ENCODE results near the gene BTBD9.

DNA sequence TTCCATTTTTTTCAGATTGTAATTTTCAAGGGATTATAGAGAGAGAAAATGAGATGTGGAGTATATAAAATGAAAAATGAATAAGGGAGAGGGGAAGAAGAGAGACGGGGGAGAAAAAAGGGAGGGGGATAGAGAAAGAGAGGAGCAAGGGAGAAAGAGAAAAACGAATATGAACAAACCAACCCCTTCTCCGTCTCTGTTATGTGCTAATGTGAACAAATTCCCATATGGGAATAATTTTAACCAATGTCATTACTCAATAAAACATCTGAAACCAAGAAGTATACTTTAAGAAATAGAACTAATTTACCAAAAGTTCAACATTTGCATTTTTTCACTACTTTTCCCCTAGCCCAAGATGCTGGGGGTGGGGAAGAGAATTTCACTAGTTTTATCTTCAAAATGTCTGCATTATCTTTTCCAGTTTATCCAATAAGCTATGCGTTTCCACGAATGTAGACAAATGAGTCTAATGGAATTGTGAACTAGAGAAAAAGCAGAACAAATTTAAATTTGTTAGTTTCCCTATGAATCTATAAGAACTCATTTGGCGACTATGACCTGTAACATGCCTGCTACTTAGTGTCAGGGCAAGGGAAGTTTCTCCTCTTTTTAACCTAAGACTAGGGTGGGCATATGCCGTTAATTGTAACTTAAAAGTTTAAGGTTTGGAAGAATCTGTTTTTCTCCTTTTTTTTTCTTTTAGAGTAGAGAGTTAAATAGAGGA lies 286.3 kb downstream of the BTBD9 start:
- TF ChIP-seq, protein P1, sequence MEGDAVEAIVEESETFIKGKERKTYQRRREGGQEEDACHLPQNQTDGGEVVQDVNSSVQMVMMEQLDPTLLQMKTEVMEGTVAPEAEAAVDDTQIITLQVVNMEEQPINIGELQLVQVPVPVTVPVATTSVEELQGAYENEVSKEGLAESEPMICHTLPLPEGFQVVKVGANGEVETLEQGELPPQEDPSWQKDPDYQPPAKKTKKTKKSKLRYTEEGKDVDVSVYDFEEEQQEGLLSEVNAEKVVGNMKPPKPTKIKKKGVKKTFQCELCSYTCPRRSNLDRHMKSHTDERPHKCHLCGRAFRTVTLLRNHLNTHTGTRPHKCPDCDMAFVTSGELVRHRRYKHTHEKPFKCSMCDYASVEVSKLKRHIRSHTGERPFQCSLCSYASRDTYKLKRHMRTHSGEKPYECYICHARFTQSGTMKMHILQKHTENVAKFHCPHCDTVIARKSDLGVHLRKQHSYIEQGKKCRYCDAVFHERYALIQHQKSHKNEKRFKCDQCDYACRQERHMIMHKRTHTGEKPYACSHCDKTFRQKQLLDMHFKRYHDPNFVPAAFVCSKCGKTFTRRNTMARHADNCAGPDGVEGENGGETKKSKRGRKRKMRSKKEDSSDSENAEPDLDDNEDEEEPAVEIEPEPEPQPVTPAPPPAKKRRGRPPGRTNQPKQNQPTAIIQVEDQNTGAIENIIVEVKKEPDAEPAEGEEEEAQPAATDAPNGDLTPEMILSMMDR (IDR thresholded peaks at IDR 0.05), result no peak
- TF ChIP-seq POLR2A (IDR thresholded peaks at IDR 0.05) (no peak), POLR2AphosphoS5 (IDR thresholded peaks at IDR 0.05) (no peak)
